Activated naive CD4-positive, alpha-beta T cell treated with anti-CD3 and anti-CD28 coated beads for 36 hours (primary cell): Measurements from ENCODE around the gene ZIC4. TPM values are rescaled to one million over a fixed set of nuclear protein-coding genes. Genes with fewer than 3 reads are reported as not detected.

Experiments used
- CTCF ChIA-PET: fragments of 350-600 bp; sonication (Branson Sonifier 250); formaldehyde crosslinking; loops from one replicate; lab custom pipeline; 2021; ENCODE audit warnings: antibody characterized with exemption; lab: Charles Lee
- DNase-seq: peaks from one replicate; pipeline ENCODE4 v3.0.0-alpha.2; 2020
- H3K27ac Mint-ChIP-seq: one replicate; pipeline ENCODE4 v1.8.0; 2021; ENCODE audit warnings: mild to moderate bottlenecking, mixed read lengths
- H3K27me3 Mint-ChIP-seq: one replicate; pipeline ENCODE4 v1.8.0; 2021; ENCODE audit warnings: low read depth, mixed read lengths
- H3K36me3 Mint-ChIP-seq: one replicate; pipeline ENCODE4 v1.8.0; 2021; ENCODE audit warnings: low read depth, mixed read lengths
- H3K4me1 Mint-ChIP-seq: one replicate; pipeline ENCODE4 v1.8.0; 2021; ENCODE audit warnings: low read depth, mixed read lengths
- H3K4me3 Mint-ChIP-seq: one replicate; pipeline ENCODE4 v1.8.0; 2021; ENCODE audit warnings: mild to moderate bottlenecking, moderate library complexity, mixed read lengths
- H3K9me3 Mint-ChIP-seq: one replicate; pipeline ENCODE4 v1.8.0; 2021; ENCODE audit warnings: mixed read lengths
- intact Hi-C: fragments of 100-400 bp; cut with micrococcal nuclease; formaldehyde crosslinking; loops from one replicate; pipeline ENCODE4 v1.15.1; 2023
- total RNA-seq, 2 experiments: library from RNA; stranded (reverse); gene quantifications; one replicate each; pipeline ENCODE4 v1.2.3, GENCODE V29; 2021

ZIC4 gene
- total RNA-seq, 2 experiments from 2014 or later: not detected

DNA sequence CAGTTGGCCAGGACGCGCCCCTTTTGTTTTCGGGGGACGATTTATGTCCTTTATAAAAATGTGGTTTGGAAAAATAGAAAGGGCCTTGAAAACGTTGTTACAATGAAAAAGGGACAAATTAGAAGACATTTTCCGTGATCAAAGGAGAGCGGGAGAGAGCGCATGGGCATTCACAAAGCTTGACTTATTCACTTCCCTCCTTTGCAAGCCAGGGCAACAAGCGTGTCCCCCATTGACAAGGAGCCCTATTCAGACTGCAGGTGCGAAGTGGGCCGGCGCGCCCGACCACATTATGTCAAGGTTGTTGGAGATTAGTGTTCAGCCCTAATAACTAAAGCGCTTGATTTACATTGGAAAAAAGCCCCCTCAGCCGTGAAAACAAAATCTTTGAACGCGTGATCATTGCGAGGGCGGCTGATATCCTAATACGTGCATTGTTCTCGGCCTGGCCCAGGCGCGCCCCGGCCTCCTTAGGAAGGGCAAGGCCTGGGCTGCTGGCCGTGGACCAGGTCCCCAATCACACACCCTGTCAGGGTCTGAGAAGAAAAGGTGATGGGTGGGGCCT lies 25.9 kb downstream of the ZIC4 start:
- intact Hi-C loops: no loop called here
- peaks cover 79% of the 10 kb centered on the region for H3K27me3 Mint-ChIP-seq
- no peak for DNase-seq
- H3K4me1 Mint-ChIP-seq: no peaks in the 10 kb centered on the region
- peaks cover 1% of the 10 kb centered on the region for H3K36me3 Mint-ChIP-seq
- no peak overlapping the region for H3K27ac Mint-ChIP-seq
- no peak overlapping the region for H3K4me3 Mint-ChIP-seq
- CTCF ChIA-PET: no interaction called here
- peaks cover 5% of the 10 kb centered on the region for H3K9me3 Mint-ChIP-seq

DNA sequence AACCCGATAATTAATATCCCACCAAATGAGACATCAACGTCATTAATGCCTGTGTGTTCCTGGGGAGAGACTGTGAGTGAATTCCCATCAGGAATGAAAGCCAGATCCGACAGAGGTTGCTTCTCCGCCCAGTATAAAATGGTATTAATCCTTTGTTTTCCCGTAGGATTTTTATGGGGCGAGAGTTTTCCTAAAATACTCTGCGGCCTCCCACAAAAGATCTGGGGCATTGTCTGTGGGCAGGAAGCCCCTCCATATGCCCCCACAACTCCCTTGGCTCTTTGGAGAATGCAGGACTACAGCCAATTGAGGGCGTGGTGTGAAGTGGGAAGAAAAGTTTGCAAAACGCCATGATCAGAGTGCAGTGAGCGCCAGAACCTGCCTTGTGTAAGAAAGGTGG lies 26.7 kb downstream of the ZIC4 start:
- intact Hi-C loops: loop anchor here (5.0 kb wide), 1 partner anchor 33 kb away; no protein-coding TSS in a partner anchor
- peaks cover 75% of the 10 kb centered on the region for H3K27me3 Mint-ChIP-seq
- H3K36me3 Mint-ChIP-seq: peaks cover 1% of the 10 kb centered on the region
- DNase-seq: no peak
- H3K9me3 Mint-ChIP-seq: peaks cover 5% of the 10 kb centered on the region
- H3K27ac Mint-ChIP-seq: no peak overlapping the region
- CTCF ChIA-PET: no interaction called here
- no peak overlapping the region for H3K4me3 Mint-ChIP-seq
- H3K4me1 Mint-ChIP-seq: no peaks in the 10 kb centered on the region

- Mint-ChIP-seq H3K9me3 (peaks cover 5% of the 10 kb centered on the region), H3K27ac (no peak overlapping the region), H3K4me1 (no peaks in the 10 kb centered on the region), H3K36me3 (peaks cover 1% of the 10 kb centered on the region), H3K4me3 (no peak overlapping the region), H3K27me3 (peaks cover 77% of the 10 kb centered on the region)
- intact Hi-C loops: loop anchor here (5.0 kb wide), 1 partner anchor 35 kb away; no protein-coding TSS in a partner anchor
- CTCF ChIA-PET: no interaction called here
- no peak for DNase-seq
Observed at GRCh38 chr3:147377412-147378367, 28.7 kb downstream of the ZIC4 start.

- H3K36me3 Mint-ChIP-seq: peaks cover 4% of the 10 kb centered on the region
- no peak for DNase-seq
- H3K27ac Mint-ChIP-seq: no peak overlapping the region
- intact Hi-C loops: no loop called here
- H3K27me3 Mint-ChIP-seq: peaks cover 80% of the 10 kb centered on the region
- no peak overlapping the region for H3K4me3 Mint-ChIP-seq
- CTCF ChIA-PET: no interaction called here
- H3K4me1 Mint-ChIP-seq: no peaks in the 10 kb centered on the region
- H3K9me3 Mint-ChIP-seq: no peaks in the 10 kb centered on the region
Observed at GRCh38 chr3:147373301-147373700, 33.0 kb downstream of the ZIC4 start.

DNA sequence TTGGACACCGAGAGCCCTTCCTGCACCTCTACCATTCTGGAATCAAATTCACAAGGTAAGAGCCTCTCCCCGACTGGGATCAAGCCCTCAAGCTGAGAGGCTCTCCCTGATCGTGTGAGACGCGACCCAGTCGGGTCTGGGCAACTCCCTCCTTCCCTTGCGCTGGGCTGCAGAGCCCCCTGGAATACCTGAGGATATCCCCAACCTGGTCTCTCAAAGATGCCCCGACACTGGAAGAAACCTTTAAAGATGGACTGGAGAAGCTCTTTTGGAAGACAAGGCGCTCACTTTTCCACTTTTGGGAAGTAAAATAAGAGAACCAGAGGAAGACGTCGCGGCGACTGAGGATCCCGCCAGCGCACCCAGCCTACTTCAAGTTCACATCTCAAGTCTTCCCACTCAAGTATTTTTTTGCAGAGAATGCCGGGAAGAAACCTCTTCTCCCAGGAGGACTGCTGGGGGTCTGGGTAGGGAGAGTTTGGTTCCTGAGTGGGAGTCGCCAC lies 33.8 kb downstream of the ZIC4 start:
- intact Hi-C loops: no loop called here
- Mint-ChIP-seq H3K27ac (no peak overlapping the region), H3K4me3 (no peak overlapping the region), H3K36me3 (peaks cover 4% of the 10 kb centered on the region), H3K27me3 (peaks cover 80% of the 10 kb centered on the region), H3K9me3 (no peaks in the 10 kb centered on the region), H3K4me1 (no peaks in the 10 kb centered on the region)
- DNase-seq: no peak
- CTCF ChIA-PET: no interaction called here

GRCh38 chr3:147371771-147372340 lies 34.5 kb downstream of the ZIC4 start:
- DNase-seq: no peak
- Mint-ChIP-seq H3K9me3 (no peaks in the 10 kb centered on the region), H3K27me3 (peaks cover 73% of the 10 kb centered on the region), H3K27ac (no peak overlapping the region), H3K4me3 (no peak overlapping the region), H3K4me1 (no peaks in the 10 kb centered on the region), H3K36me3 (peaks cover 4% of the 10 kb centered on the region)
- intact Hi-C loops: no loop called here
- CTCF ChIA-PET: no interaction called here

DNA sequence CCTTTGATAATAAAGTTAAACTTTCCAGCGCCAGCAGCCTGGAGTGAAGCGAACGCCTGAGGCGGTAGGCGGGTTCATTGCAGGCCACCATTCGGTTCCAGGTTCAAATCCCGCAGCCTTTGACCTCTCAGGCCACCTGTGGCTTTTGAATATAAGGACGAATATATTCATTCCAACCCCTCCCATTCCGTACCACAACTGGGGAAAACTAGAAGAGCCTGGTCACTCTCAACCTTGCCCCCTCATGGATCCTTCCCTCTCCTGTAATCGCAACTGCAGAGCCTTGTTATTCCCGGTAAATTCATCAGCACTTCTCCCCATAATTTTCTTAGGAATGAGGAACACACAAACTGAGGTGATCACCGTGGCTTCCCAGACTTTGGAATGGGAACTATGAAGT lies 35.2 kb downstream of the ZIC4 start:
- H3K27ac Mint-ChIP-seq: no peak overlapping the region
- H3K36me3 Mint-ChIP-seq: peaks cover 4% of the 10 kb centered on the region
- DNase-seq: no peak
- CTCF ChIA-PET: no interaction called here
- no peaks in the 10 kb centered on the region for H3K9me3 Mint-ChIP-seq
- intact Hi-C loops: no loop called here
- H3K4me1 Mint-ChIP-seq: no peaks in the 10 kb centered on the region
- H3K27me3 Mint-ChIP-seq: peaks cover 72% of the 10 kb centered on the region
- H3K4me3 Mint-ChIP-seq: no peak overlapping the region

- CTCF ChIA-PET: no interaction called here
- intact Hi-C loops: no loop called here
Observed at GRCh38 chr3:147370349-147370748, 36.0 kb downstream of the ZIC4 start.

DNA sequence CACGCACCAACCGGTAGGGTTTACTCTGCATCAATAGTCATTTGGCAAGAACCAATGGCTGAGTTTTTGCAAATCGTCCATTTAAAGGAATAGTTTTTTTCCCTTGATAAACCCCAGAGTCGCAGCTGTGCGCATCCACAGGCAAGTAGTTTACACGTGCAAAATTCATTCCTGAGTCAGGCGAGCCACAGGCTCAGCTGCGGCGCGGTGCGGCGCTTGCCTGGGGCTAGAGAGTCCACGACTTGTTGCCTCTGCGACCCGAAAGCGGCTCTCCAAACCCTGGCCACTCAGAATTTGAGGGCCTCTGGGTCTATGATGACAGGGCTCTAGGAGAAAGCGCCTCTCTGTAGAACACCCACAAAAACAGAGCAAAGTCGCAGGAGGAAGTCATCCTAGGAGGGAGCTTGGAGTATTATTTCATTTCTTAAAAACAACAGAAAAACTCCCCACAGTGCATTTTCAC lies 36.7 kb downstream of the ZIC4 start:
- Mint-ChIP-seq H3K4me3 (no peak overlapping the region), H3K9me3 (peaks cover 3% of the 10 kb centered on the region), H3K36me3 (peaks cover 4% of the 10 kb centered on the region), H3K27me3 (peaks cover 71% of the 10 kb centered on the region), H3K27ac (no peak overlapping the region), H3K4me1 (no peaks in the 10 kb centered on the region)
- intact Hi-C loops: loop anchor here (10.0 kb wide), 1 partner anchor 1575 kb away; no protein-coding TSS in a partner anchor
- DNase-seq: no peak
- CTCF ChIA-PET: no interaction called here

More at GRCh38 chr3:147370349-147370748, 36.0 kb downstream of the ZIC4 start:
- DNase-seq: no peak
- Mint-ChIP-seq H3K4me1 (no peaks in the 10 kb centered on the region), H3K36me3 (peaks cover 4% of the 10 kb centered on the region), H3K9me3 (no peaks in the 10 kb centered on the region), H3K4me3 (no peak overlapping the region), H3K27me3 (peaks cover 70% of the 10 kb centered on the region), H3K27ac (no peak overlapping the region)

DNA sequence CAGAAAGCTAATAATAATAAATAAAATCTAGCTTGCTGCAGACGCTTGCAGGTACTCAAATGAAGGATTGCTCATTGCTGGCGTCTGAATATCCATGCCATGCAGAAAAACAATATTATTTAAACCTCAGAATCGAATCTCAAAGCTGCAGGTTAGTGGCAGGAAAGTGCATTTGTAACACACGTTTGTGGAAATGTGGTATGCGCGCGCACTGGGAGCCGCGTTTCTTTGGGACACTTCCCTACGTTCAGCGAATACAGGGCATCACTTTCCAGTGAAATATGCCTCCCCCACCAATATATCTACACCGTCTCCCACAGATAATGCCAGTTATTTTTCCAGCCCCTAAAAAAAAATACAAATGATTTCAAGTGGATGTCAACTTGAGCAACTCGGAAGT lies 37.1 kb downstream of the ZIC4 start:
- H3K27ac Mint-ChIP-seq: no peak overlapping the region
- intact Hi-C loops: loop anchor here (10.0 kb wide), 1 partner anchor 1576 kb away; no protein-coding TSS in a partner anchor
- peaks cover 4% of the 10 kb centered on the region for H3K36me3 Mint-ChIP-seq
- peaks cover 6% of the 10 kb centered on the region for H3K9me3 Mint-ChIP-seq
- no peak overlapping the region for H3K4me3 Mint-ChIP-seq
- CTCF ChIA-PET: no interaction called here
- no peak for DNase-seq
- peaks cover 72% of the 10 kb centered on the region for H3K27me3 Mint-ChIP-seq
- no peaks in the 10 kb centered on the region for H3K4me1 Mint-ChIP-seq

GRCh38 chr3:147368561-147369221 lies 37.7 kb downstream of the ZIC4 start:
- Mint-ChIP-seq H3K36me3 (peaks cover 4% of the 10 kb centered on the region), H3K27ac (no peak overlapping the region), H3K4me3 (no peak overlapping the region), H3K9me3 (peaks cover 6% of the 10 kb centered on the region), H3K27me3 (peaks cover 68% of the 10 kb centered on the region), H3K4me1 (no peaks in the 10 kb centered on the region)
- intact Hi-C loops: loop anchor here (10.0 kb wide), 1 partner anchor 1576 kb away; no protein-coding TSS in a partner anchor
- DNase-seq: no peak
- CTCF ChIA-PET: no interaction called here

GRCh38 chr3:147368151-147368550 lies 38.2 kb downstream of the ZIC4 start:
- peaks cover 67% of the 10 kb centered on the region for H3K27me3 Mint-ChIP-seq

More at GRCh38 chr3:147368151-147368550, 38.2 kb downstream of the ZIC4 start:
- CTCF ChIA-PET: no interaction called here
- Mint-ChIP-seq H3K9me3 (peaks cover 6% of the 10 kb centered on the region), H3K4me1 (no peaks in the 10 kb centered on the region), H3K27ac (no peak overlapping the region), H3K4me3 (no peak overlapping the region), H3K36me3 (peaks cover 4% of the 10 kb centered on the region)
- DNase-seq: no peak
- intact Hi-C loops: loop anchor here (10.0 kb wide), 1 partner anchor 1577 kb away; no protein-coding TSS in a partner anchor
